GM21528 (cell line): Measurements from ENCODE around the gene DOK7.

Experiments
- ATAC-seq: cut with Tn5 transposase; IDR thresholded peaks from one replicate; pipeline ENCODE4 v1.9.1; 2021; ENCODE audit warnings: mild to moderate bottlenecking, moderate library complexity; ENCODE audit not compliant: unreplicated experiment, low FRiP score

The DOK7 gene

DNA sequence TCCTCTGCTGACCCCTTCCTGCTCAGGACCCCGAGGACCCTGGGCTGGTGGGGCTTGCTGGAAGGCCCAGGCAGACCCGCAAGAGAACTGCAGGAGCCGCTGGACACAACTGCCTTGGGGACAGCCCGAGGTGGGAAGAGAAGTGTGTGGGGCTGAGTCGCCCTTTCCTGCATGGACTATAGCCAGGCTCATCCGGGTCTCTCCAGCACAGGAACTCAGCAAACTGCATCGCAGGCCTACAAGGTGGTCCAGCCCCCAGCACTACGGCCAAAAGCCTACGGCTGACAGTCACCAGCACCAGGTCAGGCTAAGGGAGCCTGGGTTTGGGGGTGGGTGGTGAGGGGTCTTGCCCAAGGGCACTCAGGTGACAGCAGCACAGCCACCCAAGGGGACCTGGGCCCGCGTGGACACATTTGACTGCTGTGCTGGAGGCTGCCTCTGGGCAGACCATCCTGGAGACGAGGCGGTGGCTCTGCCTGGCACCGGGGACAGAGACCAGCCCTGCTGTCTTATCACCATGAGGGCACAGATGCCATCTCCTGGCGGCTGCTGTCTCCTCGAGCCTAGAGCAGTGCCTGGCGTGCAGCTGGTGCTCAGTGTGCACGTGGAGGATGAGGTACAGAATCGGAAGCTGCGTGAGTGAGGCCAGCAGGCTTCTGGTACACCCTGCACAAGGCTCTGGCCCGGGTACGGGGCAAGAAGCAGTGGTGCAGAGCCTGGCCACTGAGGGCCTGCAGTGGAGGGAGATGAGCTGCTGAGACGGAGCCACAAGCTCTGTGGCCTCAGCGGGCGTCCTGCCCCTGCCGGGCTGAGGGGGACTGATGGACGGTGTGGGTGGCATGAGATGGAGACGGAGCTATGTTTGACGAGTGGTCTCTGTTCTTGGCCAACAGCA lies 54.0 kb downstream of the DOK7 start:
- no peak for ATAC-seq

DNA sequence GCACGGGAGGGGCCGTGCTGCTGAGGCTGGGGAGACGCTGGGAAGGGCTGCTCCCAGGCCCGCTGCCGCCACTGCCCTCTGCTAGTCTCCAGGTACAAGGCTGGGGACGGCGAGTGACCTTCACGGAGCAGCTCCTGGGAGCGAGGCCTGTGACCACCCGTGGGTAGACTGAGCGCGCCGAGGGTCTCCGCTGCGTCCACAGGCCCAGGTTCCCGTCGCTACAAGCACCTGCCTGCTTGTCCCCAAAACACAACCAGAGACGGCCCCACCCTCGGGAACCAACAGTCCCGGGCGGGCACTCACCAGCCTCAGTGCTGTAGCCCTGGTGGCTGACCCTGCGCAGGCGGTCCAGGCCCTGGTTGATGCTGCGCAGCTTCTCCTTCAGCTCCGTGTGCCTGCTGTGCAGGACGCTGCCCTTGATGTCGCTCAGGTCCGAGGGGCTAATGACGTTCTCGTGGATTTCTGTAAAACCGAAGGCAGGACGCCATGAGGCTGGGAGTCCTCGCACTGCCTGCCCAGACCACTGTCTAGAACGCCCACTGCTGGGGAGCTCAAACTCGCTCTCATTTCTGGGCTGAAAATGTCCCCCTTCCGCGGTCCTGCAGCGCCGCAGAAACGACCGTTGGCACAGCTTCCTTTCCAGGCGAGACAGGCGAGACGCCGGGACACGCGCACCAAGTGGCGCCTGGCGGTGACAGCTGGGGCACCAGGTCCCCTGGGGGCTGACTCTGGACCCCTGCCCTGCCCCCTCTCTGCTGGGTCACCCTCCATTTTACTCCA lies 54.8 kb downstream of the DOK7 start:
- ATAC-seq: no peak

DNA sequence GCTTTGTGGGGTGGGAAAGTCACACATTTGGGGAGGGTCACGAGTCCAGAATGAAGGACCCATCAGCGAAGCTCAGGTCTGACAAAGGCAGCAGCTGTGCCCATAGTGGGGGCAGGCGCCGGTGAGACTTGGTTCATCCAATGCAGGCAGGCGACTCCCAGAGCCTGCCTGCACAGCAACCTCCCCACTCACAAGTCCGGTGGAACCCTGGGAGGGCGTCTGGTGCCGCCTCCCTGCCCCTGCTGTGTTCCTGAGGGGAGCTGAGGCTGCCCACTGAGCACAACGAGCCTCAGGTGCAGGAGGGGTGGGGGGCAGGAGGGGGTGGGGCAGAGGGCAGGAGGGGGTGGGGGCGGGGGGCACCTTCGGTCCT lies 55.4 kb downstream of the DOK7 start:
- ATAC-seq: no peak

DNA sequence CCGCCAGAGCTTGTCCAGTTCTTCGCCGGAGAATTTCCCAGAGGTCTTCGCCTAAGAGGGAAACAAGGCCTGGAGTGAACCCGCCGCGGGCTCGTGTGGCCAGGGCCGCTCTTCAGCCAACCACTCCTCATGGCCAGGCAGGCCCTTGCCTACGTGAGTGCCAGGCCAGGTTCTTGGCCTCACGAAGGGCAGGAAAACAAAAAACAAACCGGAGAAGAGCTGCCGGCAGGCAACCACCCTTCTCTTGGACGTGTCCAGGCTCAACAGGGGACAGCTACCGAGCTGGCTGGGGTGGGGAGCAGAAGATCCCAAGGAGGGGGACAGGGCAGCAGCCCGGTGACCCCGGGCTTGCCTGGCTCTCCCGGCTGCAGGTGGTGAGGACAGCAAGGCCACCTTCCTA lies 55.8 kb downstream of the DOK7 start:
- ATAC-seq: no peak

DNA sequence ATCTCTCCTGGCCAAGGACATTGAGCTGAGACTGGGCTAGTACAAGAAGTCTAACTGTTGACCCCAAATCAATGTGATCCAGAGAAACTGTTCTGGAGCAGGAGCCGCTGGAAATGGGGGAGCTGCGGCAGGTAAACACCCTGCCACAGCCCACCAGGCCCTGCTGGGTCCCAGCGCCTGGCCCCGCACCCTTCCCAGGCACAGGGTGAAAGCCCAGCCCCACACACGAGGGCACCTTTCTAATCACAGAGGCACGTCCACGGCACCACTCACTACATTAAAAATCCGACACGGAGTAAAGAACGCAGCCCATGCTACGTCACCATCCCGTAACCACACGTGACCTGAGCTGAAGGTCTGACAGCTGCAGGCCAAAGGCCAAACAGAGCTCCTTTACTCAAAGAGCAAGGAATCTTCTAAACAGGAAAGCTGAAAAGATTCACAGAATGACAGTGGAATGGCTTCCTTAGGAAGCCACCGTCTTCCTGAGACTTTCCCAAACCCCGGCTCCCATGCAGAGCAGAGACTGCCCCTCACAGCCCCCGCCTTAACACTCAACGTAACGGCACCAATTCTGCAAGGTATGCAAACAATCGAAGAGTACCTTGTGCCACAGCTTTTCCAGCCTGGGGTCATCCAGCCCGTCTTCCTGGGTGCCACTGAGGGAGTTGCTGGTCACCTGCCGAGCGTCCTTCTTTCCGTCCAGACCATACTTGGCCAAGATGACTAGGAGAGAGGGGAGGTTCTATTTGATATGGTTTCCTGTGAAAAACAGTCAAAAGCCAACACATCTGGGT lies 56.6 kb downstream of the DOK7 start:
- no peak for ATAC-seq

DNA sequence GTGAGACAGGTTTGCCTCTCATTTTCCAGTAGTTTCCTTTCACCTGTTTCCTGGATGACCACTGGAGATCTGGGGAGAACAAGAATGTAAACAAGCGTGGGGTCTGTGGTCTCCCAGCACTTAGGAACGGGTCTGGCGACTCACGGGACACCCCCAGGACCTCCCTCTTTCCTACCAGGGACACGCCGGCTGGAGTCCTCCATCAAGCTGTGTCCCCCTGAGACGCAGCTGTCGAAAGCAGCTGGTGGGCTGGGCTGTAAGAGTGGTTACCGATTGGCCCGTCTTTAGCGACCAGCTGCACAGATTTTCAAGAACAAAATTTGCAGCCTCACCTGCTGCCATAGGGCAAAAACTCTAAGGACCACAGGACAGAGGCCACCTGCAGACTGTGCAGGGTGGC lies 57.2 kb downstream of the DOK7 start:
- no peak for ATAC-seq

DNA sequence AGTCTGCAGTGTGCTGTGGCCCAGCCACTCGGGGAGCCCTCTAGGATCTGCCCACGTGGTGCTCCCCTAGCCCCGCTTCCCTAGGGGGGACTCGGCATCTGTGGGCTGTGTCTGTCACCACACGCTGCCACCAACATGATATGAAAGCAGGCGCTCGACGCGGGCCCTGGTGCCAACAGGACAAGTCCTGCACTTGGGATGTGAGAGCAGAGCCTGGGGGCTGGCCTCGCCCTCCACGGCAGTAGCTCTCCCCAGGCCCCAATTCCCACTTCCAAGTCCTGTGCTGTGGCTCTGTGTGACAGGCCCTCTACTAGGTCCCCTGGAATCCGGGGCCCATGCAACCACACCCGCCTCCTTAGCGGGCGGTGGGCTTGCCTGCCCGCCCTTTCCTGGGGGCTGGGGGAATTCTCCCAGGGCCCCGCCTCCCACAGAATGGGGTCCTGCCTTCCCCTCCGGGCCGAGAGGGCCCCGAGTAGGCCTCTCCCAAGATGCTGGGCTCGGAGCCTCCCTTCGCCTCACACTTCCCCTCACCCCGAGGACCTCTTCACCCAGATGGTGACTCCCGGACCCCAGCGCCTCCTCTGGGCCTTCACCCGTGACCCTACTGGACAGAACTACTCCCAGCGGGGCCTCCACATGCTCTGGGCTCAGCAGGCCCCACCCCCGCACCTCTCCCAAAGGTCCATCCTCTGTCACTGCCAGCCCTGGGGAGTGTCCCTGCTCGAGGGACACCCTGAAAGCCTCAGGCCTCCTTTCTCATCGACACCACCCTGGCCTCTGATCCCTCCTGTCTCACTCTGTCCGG lies 57.9 kb downstream of the DOK7 start:
- no peak for ATAC-seq

DNA sequence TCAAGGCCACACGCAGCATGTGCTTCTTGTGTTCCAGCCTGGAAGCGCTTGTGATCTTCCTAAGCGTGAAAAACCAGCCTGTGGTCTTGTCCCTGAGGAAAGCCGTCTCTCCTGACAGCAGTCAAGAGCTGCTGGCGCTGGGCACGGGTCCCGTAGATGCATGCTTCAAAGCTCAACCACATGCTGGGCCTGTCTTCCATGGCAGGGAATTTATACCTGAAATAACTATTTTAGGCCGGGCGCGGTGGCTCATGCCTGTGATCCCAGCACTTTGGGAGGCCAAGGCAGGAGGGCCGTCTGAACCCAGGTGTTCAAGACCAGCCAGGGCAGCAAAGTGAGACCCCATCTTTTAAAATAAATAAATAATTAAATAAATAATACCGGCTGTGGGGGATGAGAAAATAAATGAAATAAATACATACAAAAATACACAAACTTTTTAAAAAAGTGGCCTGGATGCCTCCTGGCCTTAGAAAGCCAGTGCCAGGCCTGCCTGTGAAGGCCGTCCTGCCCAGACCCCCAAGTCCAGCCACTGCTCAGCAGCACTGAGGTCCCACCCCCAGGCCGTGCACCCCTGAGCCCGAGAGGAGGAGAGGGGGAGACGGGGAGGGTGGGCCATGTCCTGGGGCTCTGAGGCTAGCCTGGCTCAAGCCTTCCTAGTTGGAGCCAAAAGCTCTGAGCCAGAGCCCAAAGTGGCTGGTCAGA lies 58.7 kb downstream of the DOK7 start:
- ATAC-seq: no peak

DNA sequence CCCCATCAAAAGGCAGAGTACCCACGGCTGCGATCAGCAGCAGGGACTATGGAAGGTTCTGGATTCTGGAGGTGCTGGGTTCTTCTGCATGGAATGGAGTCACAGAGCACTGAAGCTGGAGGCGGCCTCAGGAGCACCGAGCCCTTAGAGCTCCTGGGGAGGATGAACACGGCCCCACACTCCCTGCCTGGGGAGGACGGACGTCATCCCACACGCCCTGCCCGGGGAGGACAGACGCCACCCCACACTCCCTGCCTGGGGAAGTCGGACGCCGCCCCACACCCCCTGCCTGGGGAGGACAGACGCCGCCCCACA lies 59.2 kb downstream of the DOK7 start:
- no peak for ATAC-seq

DNA sequence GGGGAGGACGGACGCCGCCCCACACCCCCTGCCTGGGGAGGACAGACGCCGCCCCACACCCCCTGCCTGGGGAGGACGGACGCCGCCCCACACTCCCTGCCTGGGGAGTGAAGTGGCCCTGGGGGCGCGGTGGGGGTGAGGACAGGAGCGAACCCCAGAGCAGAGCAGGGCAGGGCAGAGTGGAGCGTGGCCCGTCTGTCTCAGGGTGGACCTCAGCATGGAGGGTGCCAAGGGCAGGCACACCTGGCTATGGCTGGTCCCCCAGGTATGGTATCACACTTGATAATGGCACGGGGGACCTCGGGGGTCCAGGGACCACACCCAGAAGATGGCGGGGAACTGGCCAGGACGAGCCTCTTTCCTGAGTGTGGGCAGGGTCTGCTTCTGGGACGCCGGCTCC lies 59.5 kb downstream of the DOK7 start:
- no peak for ATAC-seq

DNA sequence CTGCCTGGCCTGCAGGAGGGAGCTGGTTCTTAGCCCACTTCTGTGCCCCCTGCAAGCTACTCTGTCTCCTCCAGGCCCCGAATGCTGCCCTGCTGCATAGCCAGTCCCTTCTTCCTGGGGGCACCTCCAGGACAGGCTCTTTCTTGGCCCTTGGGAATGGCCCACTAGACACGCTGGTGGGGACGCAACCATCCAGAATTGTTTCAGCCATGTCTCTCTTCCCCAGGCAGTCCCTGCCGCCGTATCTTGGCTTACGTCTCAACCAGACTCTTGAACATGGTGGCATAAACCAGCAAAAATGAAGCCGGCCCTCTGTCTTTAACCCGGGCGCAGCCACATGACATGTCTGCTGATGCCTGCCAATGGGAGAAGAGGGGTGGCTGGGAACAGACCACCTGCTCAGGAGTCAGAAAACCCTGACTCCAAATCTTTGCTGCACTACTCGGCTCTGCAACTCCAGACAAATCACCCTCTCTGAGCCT lies 60.1 kb downstream of the DOK7 start:
- ATAC-seq: no peak

DNA sequence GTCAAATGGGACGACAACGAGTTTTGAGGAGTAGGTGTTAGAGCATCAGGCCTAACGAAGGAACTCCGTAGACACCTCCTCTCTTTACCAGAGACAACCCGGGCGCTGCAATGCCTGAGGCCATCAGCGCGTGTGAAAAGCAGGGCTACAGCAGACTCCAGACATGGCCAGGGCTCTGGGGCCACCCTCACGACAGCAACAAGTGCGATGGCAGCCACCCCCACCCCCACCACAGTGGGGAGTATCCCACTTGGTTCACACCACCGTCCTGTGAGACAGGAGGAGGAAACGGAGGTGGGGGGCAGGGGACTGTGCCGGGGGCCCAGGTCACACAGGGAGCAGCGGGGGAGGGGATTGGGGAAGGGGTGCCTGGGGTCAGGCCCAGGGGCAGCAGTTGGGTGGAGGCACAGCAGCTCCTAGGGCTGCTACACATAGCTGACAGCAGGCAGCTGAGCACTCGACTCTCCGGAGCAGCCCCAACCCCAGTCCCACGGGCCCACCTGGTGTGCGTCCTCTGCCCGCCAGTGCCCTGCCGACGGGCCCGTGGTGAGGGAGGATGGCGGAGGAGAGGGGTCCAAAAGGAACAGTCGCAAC lies 60.6 kb downstream of the DOK7 start:
- ATAC-seq: no peak

DNA sequence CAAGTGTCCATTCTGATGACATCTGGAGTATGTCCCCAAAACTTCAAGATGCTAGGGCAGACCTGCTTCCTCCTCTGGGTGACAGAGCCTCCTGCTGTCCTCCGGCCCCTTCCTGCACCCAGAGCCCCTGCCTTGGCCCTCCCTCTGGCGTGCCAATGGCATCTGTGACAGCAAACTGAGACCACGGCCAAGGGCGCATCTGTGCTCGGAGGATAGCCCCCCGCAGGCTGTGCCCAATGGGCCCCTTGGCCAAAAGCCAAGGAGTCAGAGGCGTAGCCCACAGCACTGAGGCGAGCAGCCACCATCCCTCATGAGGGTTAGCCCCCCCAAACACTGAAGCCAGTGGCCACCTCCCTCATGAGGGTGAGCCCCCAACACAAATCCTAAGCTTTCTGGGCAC lies 61.2 kb downstream of the DOK7 start:
- no peak for ATAC-seq

DNA sequence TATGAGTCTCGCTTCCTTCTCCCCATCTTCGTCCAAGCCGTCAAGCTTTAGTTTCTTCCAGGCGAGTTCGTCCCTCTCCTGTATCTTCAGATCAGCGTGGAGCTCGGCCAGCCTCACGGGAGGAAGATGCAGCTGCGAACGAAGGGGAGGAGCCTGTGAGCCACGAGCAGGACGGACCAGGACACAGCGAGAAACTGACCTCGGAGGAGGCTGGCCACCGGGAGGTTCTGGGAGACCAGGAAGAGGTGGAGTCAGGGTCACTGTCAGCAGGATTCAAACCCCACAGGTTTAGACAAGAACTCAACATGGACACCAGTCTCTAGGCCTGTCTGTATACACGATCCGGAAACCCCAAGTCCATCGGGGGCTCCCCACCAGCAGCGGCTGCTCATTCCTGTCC lies 61.8 kb downstream of the DOK7 start:
- ATAC-seq: no peak

DNA sequence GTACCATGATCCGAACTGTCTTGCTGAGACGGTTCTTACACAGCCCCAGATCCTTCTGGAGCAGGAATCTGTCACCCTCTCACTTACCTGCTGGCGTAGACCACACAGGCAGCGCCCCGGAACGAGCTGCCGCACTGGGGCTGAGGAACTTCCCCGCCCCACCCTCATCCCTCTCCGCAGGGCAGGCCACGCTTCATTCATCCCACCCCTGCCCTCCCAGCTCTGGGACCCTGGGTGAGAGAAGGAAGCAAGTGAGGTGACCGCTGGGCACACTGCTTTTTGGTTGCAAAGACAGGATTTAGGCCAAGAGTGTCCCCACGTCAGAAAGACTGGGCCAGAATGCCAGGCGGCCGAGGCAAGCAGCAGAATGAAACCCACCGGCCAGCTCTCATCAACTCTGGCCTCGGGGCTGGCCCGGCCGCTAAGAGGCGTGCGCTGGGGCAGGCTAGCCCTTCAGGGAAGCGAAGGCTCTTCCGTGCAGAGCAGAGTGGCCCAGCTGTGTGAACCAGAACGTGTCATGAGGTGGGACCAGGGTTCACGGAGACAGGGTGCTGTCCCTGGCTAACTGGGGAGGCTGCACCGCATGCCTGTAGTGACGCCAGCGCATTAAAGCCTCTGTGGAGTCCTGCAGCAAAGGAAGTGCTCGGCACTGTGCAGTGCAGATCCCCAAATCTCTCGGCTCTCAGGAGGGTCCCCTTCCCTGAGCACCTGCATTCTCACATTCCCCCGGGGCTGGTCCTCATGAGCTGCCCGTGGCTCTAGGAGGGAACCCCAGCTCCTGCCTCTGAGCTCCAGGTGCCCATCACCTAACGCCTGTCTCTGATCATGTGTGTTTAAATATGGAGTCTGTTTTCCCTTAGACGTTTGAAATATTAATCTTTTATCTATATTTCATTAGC lies 62.7 kb downstream of the DOK7 start:
- no peak for ATAC-seq

DNA sequence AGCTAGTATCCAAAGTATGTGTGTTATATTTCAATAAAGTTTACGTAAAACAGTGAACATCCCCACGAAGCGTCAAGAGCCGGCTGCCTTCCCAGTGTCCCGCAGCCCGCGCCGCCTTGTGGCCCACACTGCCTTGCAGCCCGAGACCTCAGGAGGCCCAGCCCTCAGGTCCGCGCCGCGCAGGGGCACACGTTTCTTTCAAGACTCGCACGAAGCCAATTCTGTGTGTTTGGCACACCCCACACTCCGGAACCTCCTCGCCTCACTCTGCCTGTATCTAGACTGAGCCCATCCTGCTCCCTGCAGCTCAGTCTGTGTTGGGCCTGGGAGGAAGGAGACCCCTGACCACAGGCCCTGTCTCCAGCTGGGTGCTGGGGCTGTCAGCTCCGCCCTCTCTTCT lies 63.4 kb downstream of the DOK7 start:
- no peak for ATAC-seq

DNA sequence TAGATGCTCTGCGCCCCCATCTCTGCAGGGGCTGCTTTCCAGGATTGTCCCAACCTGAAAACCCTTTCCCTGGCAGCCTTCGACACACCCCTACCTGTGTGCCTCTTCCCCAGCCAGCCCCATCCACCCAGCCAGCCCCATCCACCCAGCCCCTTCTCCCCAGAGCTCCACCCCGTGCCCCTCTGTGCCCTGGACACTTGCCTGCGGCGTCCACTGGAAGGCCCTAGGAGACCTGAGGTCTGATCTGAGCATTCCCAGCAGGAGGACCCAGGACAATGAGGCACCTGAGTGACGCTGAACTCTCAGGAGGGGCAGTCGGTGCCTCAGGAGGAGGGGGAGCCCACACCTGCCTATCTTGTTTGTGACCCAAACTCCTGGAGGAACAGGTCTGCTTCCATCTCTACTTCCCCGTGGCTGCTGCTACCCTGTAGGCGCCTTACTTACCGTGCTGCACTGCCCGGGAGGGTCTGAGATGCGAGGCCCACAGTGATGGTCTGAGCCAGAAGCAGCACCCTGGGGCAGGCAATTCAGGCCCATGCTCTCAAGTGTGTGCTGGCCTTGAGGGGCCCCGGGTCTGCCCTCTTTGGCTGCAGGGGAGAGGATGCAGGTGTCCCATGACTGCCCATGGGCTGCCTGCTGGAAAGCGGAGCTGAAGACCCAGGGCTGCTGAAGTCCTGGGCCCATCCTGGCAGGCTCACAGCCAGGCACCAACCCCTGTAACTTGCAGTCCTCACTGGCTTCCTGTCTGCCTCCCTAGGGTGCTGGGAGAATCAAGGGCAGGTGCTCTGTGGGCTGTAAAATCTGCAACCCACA lies 64.2 kb downstream of the DOK7 start:
- ATAC-seq: no peak
